Muscle of leg (tissue), 11 donors: ENCODE data around the gene PRMT3. TPM values are rescaled to one million over a fixed set of nuclear protein-coding genes. Genes with fewer than 3 reads are reported as not detected.
"Not testable (repeated sequence)": the region's sequence is repeated elsewhere in the genome, so short reads cannot be mapped to it uniquely, and the experiment has no call there.

Source experiments
- DNase-seq: peaks from one replicate; pipeline ENCODE4 v3.0.0; 2013
- H3K27ac ChIP-seq: one replicate; pipeline ENCODE4 v1.5.1; 2013; ENCODE audit warnings: mild to moderate bottlenecking, low read length, control low read depth
- H3K27me3 ChIP-seq: one replicate; pipeline ENCODE4 v1.6.1; 2013; ENCODE audit warnings: low read length; ENCODE audit not compliant: control insufficient read depth, insufficient read depth
- H3K36me3 ChIP-seq: one replicate; pipeline ENCODE4 v1.6.1; 2013; ENCODE audit warnings: low read length; ENCODE audit not compliant: control insufficient read depth, insufficient read depth
- H3K4me1 ChIP-seq: one replicate; pipeline ENCODE4 v1.6.1; 2013; ENCODE audit warnings: low read length; ENCODE audit not compliant: control insufficient read depth, insufficient read depth
- H3K4me3 ChIP-seq: one replicate; pipeline ENCODE4 v1.5.1; 2013; ENCODE audit warnings: low read length, control low read depth
- H3K9me3 ChIP-seq: replicated peaks from 2 replicates; pipeline ENCODE4 v1.6.1; 2013; ENCODE audit warnings: low read depth, low read length; ENCODE audit not compliant: control insufficient read depth
- WGBS: methylation state at CpG from one replicate; pipeline ENCODE4 v1.1.5; 2013; ENCODE audit warnings: missing lambda C conversion rate; ENCODE audit not compliant: insufficient coverage; 5-methylcytosine and 5-hydroxymethylcytosine counted together
- polyA plus RNA-seq, 8 donors: library from polyadenylated mRNA; unstranded; fragments of 120-200 nt; gene quantifications; one replicate each; pipeline versions ENCODE4 v1.2.1 to v1.2.3, GENCODE V29; 2013; ENCODE audit warnings: inconsistent platforms in 1 of 8, low replicate concordance in 1 of 8; ENCODE audit not compliant: insufficient read length in 8 of 8, insufficient read depth in 1 of 8
- total RNA-seq: library from RNA; stranded (reverse); fragments of 120-200 nt; gene quantifications from one replicate; pipeline ENCODE4 v1.2.4, GENCODE V29; 2013

The PRMT3 gene
- total and polyA plus RNA-seq, 9 donors: 8.9 to 12.1 (median 11.0) TPM

GRCh38 chr11:20362481-20362880 lies 25.0 kb upstream of the PRMT3 start:
- no peak overlapping the region for H3K27ac ChIP-seq

GRCh38 chr11:20363149-20363499 lies 24.4 kb upstream of the PRMT3 start:
- Histone ChIP-seq H3K27me3 (peaks cover 12% of the 10 kb centered on the region), H3K36me3 (no peaks in the 10 kb centered on the region), H3K4me3 (peak overlapping the region; percentile 49), H3K27ac (no peak overlapping the region), H3K9me3 (no peaks in the 10 kb centered on the region), H3K4me1 (peaks cover 4% of the 10 kb centered on the region)
- 69% methylated on average over 2 of the region's 2 CpGs for WGBS
- no peak for DNase-seq

More at GRCh38 chr11:20362481-20362880, 25.0 kb upstream of the PRMT3 start:
- Histone ChIP-seq H3K27me3 (peaks cover 12% of the 10 kb centered on the region), H3K9me3 (no peaks in the 10 kb centered on the region), H3K36me3 (no peaks in the 10 kb centered on the region), H3K4me1 (peaks cover 4% of the 10 kb centered on the region), H3K4me3 (no peak overlapping the region)
- WGBS: no CpG with 5 or more reads among the region's 1 CpG
- no peak for DNase-seq

GRCh38 chr11:20363500-20364340 lies 23.8 kb upstream of the PRMT3 start, which contains the start of gene HTATIP2:
Gene HTATIP2 (plus strand): TSS chr11:20363714. CDS start chr11:20364238, 524 bp downstream.
- H3K4me1 ChIP-seq: peaks cover 4% of the 10 kb centered on the region
- no peaks in the 10 kb centered on the region for H3K36me3 ChIP-seq
- H3K4me3 ChIP-seq: peak within 1 kb of the TSS; percentile 49
- no peak within 1 kb of the TSS for H3K27ac ChIP-seq
- WGBS: under 1% methylated on average over 61 of the region's 68 CpGs
- no peaks in the 10 kb centered on the region for H3K9me3 ChIP-seq
- peak; percentile 34 for DNase-seq
- H3K27me3 ChIP-seq: peaks cover 12% of the 10 kb centered on the region

GRCh38 chr11:20364341-20364792 lies 23.1 kb upstream of the PRMT3 start:
- 25% methylated on average over 5 of the region's 6 CpGs for WGBS
- H3K4me3 ChIP-seq: peak overlapping the region; percentile 49
- no peak overlapping the region for H3K27ac ChIP-seq
- no peaks in the 10 kb centered on the region for H3K36me3 ChIP-seq
- H3K4me1 ChIP-seq: peaks cover 4% of the 10 kb centered on the region
- DNase-seq: peak; percentile 29
- H3K27me3 ChIP-seq: peaks cover 12% of the 10 kb centered on the region
- H3K9me3 ChIP-seq: no peaks in the 10 kb centered on the region

- peaks cover 12% of the 10 kb centered on the region for H3K27me3 ChIP-seq
- H3K27ac ChIP-seq, H3K9me3 ChIP-seq, DNase-seq, H3K36me3 ChIP-seq, H3K4me1 ChIP-seq, H3K4me3 ChIP-seq: not testable (repeated sequence)
- 75% methylated on average over 4 of the region's 6 CpGs for WGBS
These were observed 22.1 kb upstream of the PRMT3 start for GRCh38 chr11:20365465-20365864.

GRCh38 chr11:20367313-20367948 lies 20.1 kb upstream of the PRMT3 start:
- H3K4me3 ChIP-seq: no peak overlapping the region
- no peaks in the 10 kb centered on the region for H3K9me3 ChIP-seq
- no peak overlapping the region for H3K27ac ChIP-seq
- H3K36me3 ChIP-seq: no peaks in the 10 kb centered on the region
- WGBS: 79% methylated on average over 2 of the region's 9 CpGs
- H3K4me1 ChIP-seq: peaks cover 4% of the 10 kb centered on the region
- no peak for DNase-seq
- peaks cover 12% of the 10 kb centered on the region for H3K27me3 ChIP-seq

GRCh38 chr11:20368438-20368837 lies 19.1 kb upstream of the PRMT3 start:
- Histone ChIP-seq H3K27me3 (peaks cover 11% of the 10 kb centered on the region), H3K4me3 (no peak overlapping the region), H3K9me3 (no peaks in the 10 kb centered on the region), H3K27ac (no peak overlapping the region), H3K4me1 (peaks cover 4% of the 10 kb centered on the region), H3K36me3 (no peaks in the 10 kb centered on the region)
- no peak for DNase-seq

GRCh38 chr11:20369826-20370225 lies 17.7 kb upstream of the PRMT3 start:
- H3K4me3 ChIP-seq: no peak overlapping the region
- no peaks in the 10 kb centered on the region for H3K27me3 ChIP-seq
- no peaks in the 10 kb centered on the region for H3K9me3 ChIP-seq
- DNase-seq: peak; percentile 10
- H3K27ac ChIP-seq: no peak overlapping the region
- H3K4me1 ChIP-seq: no peaks in the 10 kb centered on the region
- no peaks in the 10 kb centered on the region for H3K36me3 ChIP-seq

- no peaks in the 10 kb centered on the region for H3K27me3 ChIP-seq
- no peak for DNase-seq
- no peak overlapping the region for H3K27ac ChIP-seq
- no peak overlapping the region for H3K4me3 ChIP-seq
- WGBS: 55% methylated on average over 3 of the region's 5 CpGs
- H3K9me3 ChIP-seq: no peaks in the 10 kb centered on the region
- no peaks in the 10 kb centered on the region for H3K4me1 ChIP-seq
- no peaks in the 10 kb centered on the region for H3K36me3 ChIP-seq
These were observed 15.4 kb upstream of the PRMT3 start for GRCh38 chr11:20372081-20372626.

- no CpG with 5 or more reads among the region's 13 CpGs for WGBS
- DNase-seq: no peak
- no peaks in the 10 kb centered on the region for H3K27me3 ChIP-seq
- no peak overlapping the region for H3K27ac ChIP-seq
- H3K36me3 ChIP-seq: no peaks in the 10 kb centered on the region
- H3K4me3 ChIP-seq: no peak overlapping the region
- no peaks in the 10 kb centered on the region for H3K4me1 ChIP-seq
- no peaks in the 10 kb centered on the region for H3K9me3 ChIP-seq
These were observed 14.4 kb upstream of the PRMT3 start for GRCh38 chr11:20373147-20373546.
